Right lobe of liver (tissue), 6 donors: Measurements from ENCODE around the gene ZNF326. TPM values are rescaled to one million over a fixed set of nuclear protein-coding genes. Genes with fewer than 3 reads are reported as not detected.
A peak's percentile ranks its signal among the peaks of the same experiment; 100 is the strongest.

ENCODE experiments used
- ATAC-seq, 4 donors: fragments of 200-7000 bp; cut with Tn5 transposase; one replicate each; pipeline ENCODE4 v1.9.1; 2020; ENCODE audit warnings: mild to moderate bottlenecking in 4 of 4, moderate library complexity in 4 of 4
- DNase-seq, 3 donors: peaks; one replicate each; pipeline ENCODE4 v3.0.0-alpha.2; 2020
- H3K27ac ChIP-seq, 3 donors: fragments of 200-600 bp; one replicate each; pipeline ENCODE4 v1.8.0; 2022
- H3K27me3 ChIP-seq, 2 donors: fragments of 200-600 bp; one replicate each; pipeline ENCODE4 v1.8.0; 2022
- H3K36me3 ChIP-seq, 4 donors: fragments of 200-600 bp; sonication (generic) in 1 of 4; one replicate each; pipeline versions ENCODE4 v1.5.1 to v1.8.0; 2017 to 2022; ENCODE audit warnings: control low read depth in 1 of 4
- H3K4me1 ChIP-seq, 4 donors: fragments of 200-600 bp; sonication (generic) in 1 of 4; one replicate each; pipeline versions ENCODE4 v1.5.1 to v1.8.0; 2017 to 2022; ENCODE audit warnings: control low read depth in 1 of 4
- H3K4me3 ChIP-seq, 3 donors: fragments of 200-600 bp; one replicate each; pipeline ENCODE4 v1.8.0; 2022
- H3K9me3 ChIP-seq, 4 donors: fragments of 200-600 bp; sonication (generic) in 1 of 4; one replicate each; pipeline versions ENCODE4 v1.5.1 to v1.8.0; 2017 to 2022; ENCODE audit warnings: control low read depth in 1 of 4
- POLR2A ChIP-seq: fragments of 450-650 bp; IDR thresholded peaks from one replicate; pipeline ENCODE4 v1.6.1; 2017; ENCODE audit warnings: antibody characterized with exemption, mild to moderate bottlenecking
- WGBS: methylation state at CpG from one replicate; pipeline ENCODE4 v1.1.6; 2018; ENCODE audit warnings: low coverage, low lambda C conversion rate; ENCODE audit not compliant: insufficient coverage; ENCODE audit errors: missing lambda C conversion rate; 5-methylcytosine and 5-hydroxymethylcytosine counted together
- intact Hi-C, 2 donors: fragments of 100-400 bp; cut with DNase I; formaldehyde crosslinking; loops; one replicate each; pipeline versions ENCODE4 v1.11.2 to v1.14.1; 2022
- total RNA-seq, 6 experiments: library from RNA; depleted of rRNA in 2 of 6; stranded (reverse); fragments of >200 nt in 2 of 6; fragmentation: NEBNext Ultra II Directional in 3 of 6; extraction: Animal tissue kit (Norgen Biotek cat#: 25700) in 3 of 6; gene quantifications; one replicate each; pipeline versions ENCODE4 v1.1.0 to v1.2.4, GENCODE V29; 2016 to 2023
- TF ChIP-seq, protein P1 (sequence below), 4 donors: fragments of 200-600 bp in 3 of 4; fragments of 450-650 bp in 1 of 4; IDR thresholded peaks; one replicate each; pipeline versions ENCODE4 v1.5.1 to v1.8.0; 2016 to 2022; ENCODE audit warnings: antibody characterized with exemption in 4 of 4, mild to moderate bottlenecking in 2 of 4
- donor health status: DM: no; HTN: yes; CAD: no.
- donor health status: DM: no; HTN: no; CAD: no.
- donor health status: DM: no; HTN: no; CAD: no.
- donor health status: DM: no; HTN: yes; CAD: no.
- donor health status: DM: no; HTN: yes; CAD: no.

ZNF326 gene
- total RNA-seq, 6 experiments from 2014 or later = 9.5 to 13.8 (median 10.5) TPM

DNA sequence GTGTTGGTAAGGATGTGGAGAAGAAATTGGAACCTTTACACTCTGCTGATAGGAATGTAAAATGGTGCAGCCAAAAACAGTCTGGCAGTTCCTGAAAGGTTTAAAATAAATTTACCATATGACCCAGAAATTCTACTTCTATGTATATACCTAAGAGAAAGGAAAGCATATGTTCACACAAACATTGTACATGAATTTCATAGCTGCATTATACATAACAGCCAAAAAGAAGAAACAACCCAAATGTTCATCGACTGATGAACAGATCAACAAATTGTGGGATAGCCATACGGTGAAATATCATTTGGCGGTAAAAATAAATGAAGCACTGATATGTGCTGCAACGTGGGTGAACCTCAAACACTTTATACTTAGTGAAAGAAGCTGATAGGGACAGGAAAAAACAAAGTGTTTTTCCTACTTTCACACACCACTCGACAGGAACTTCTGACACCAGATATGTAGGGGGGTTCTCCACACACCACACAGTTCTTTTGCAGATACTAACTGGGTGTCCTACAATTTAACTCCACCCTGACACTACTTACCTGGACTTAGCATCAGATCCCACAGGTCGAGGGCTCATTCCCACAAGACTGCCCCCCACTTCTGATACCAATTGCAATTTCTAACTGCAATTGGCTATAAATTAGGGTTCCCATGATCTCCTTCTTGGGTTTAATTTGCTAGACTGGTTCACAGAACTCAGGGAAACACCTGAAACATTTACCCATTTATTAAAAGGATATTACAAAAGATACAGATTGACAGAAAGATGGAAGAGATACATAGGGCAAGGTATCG, 35.9 kb upstream of the ZNF326 start:
- DNase-seq = no peak
- ATAC-seq = no peak
- Histone ChIP-seq H3K9me3 (no peaks in the 10 kb centered on the region), H3K4me3 (no peak overlapping the region), H3K27ac (no peak overlapping the region), H3K36me3 (no peaks in the 10 kb centered on the region), H3K27me3 (no peaks in the 10 kb centered on the region), H3K4me1 (no peaks in the 10 kb centered on the region)
- 77% methylated on average over 7 of the region's 7 CpGs for WGBS
- TF ChIP-seq, protein P1, sequence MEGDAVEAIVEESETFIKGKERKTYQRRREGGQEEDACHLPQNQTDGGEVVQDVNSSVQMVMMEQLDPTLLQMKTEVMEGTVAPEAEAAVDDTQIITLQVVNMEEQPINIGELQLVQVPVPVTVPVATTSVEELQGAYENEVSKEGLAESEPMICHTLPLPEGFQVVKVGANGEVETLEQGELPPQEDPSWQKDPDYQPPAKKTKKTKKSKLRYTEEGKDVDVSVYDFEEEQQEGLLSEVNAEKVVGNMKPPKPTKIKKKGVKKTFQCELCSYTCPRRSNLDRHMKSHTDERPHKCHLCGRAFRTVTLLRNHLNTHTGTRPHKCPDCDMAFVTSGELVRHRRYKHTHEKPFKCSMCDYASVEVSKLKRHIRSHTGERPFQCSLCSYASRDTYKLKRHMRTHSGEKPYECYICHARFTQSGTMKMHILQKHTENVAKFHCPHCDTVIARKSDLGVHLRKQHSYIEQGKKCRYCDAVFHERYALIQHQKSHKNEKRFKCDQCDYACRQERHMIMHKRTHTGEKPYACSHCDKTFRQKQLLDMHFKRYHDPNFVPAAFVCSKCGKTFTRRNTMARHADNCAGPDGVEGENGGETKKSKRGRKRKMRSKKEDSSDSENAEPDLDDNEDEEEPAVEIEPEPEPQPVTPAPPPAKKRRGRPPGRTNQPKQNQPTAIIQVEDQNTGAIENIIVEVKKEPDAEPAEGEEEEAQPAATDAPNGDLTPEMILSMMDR (IDR thresholded peaks at IDR 0.05) = no peak
- TF ChIP-seq POLR2A = no peak
- intact Hi-C loops = no loop called here

DNA sequence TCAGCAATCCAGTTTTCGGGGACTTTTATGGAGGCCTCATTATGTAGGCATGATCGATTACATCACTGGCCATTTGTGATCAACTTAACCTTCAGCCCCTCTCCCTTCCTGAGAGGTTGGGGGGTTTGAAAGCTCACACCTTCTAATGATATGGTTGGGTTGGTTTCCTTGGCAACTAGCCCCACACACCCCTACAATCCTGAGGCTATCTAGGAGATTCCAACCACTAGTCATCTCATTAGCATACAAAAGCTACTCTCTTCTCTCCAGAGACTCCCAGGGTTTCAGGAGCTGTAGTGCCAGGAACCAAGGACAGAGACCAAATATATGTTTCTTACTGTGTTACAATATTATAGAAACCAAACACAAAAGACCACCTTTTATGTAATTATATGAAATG, 35.2 kb upstream of the ZNF326 start:
- H3K27me3 ChIP-seq = no peaks in the 10 kb centered on the region
- H3K4me1 ChIP-seq = no peaks in the 10 kb centered on the region
- 100% methylated on average over 2 of the region's 2 CpGs for WGBS
- no peak for TF ChIP-seq POLR2A
- TF ChIP-seq, protein P1 (IDR thresholded peaks at IDR 0.05) = no peak
- no peak overlapping the region for H3K4me3 ChIP-seq
- no peaks in the 10 kb centered on the region for H3K36me3 ChIP-seq
- intact Hi-C loops = no loop called here
- H3K9me3 ChIP-seq = no peaks in the 10 kb centered on the region
- no peak for DNase-seq
- ATAC-seq = no peak
- no peak overlapping the region for H3K27ac ChIP-seq

DNA sequence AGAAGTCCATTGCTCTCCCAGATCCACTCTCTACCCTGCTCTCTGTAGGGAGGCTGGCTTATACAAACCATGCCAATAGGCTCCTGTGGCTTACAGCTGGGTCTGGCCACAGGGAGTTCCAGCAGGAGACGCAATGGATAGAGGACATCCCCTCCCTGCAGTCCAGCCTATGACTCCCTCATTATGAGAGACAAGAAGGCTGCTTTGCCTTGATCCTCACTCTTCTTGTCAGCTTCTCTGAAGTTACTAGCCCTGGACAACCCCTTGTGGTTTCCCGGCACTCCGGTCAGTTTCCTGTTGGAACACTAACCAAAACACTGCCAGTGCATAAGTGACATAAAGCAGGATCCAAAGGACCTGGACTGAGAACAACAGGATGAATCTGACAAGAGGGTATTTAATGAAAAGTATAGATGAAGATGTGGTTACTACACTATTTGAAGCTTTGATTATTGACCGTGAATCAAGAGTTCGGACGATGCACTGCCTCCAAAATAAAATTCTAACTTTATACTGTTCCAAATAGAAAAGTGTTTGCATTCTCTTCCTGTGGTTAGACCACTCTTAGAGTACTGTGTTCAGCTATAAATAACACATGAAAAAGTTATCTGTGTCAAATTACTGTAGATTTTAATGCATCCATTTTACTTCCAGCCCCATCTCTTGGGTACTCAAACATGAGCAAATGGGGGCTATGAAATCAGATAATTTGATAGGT, 32.7 kb upstream of the ZNF326 start:
- Histone ChIP-seq H3K27me3 (no peaks in the 10 kb centered on the region), H3K4me3 (no peak overlapping the region), H3K4me1 (no peaks in the 10 kb centered on the region), H3K27ac (no peak overlapping the region), H3K9me3 (no peaks in the 10 kb centered on the region), H3K36me3 (no peaks in the 10 kb centered on the region)
- DNase-seq (no peak), ATAC-seq (peak in 3 of 4 donors; percentile 35 to 56 (median 49))
- TF ChIP-seq, protein P1 (IDR thresholded peaks at IDR 0.05) = no peak
- TF ChIP-seq POLR2A = no peak
- intact Hi-C loops = no loop called here
- 38% methylated on average over 5 of the region's 6 CpGs for WGBS

DNA sequence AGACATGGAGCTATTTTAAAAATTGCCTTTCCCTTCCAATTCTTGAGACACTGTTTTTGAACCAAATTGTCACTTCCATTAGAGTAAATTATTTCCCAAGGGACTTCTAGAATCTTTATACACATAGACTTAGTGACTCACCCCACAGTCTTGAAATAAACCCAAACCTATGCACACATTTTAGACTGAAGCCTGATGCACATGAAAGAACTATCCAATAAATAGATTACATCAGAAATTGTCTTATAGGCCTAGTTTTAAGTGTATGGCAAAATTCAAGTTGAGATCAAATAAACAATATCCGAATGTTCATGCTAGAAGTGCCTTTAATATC, 32.2 kb upstream of the ZNF326 start:
- TF ChIP-seq, protein P1 (IDR thresholded peaks at IDR 0.05) = no peak
- no peak for TF ChIP-seq POLR2A
- Histone ChIP-seq H3K36me3 (no peaks in the 10 kb centered on the region), H3K27ac (no peak overlapping the region), H3K9me3 (no peaks in the 10 kb centered on the region), H3K4me1 (no peaks in the 10 kb centered on the region), H3K4me3 (no peak overlapping the region), H3K27me3 (no peaks in the 10 kb centered on the region)
- 100% methylated on average over 1 of the region's 1 CpG for WGBS
- ATAC-seq (no peak), DNase-seq (no peak)
- intact Hi-C loops = no loop called here
